NAMALWA (cell line): ENCODE measurements around the gene ISG20L2.
A peak's percentile ranks its signal among the peaks of the same experiment; 100 is the strongest.

Source experiments
- DNase-seq: peaks from one replicate; pipeline ENCODE4 v3.0.0-alpha.2; 2015; ENCODE audit warnings: low spot score

The ISG20L2 gene

DNA sequence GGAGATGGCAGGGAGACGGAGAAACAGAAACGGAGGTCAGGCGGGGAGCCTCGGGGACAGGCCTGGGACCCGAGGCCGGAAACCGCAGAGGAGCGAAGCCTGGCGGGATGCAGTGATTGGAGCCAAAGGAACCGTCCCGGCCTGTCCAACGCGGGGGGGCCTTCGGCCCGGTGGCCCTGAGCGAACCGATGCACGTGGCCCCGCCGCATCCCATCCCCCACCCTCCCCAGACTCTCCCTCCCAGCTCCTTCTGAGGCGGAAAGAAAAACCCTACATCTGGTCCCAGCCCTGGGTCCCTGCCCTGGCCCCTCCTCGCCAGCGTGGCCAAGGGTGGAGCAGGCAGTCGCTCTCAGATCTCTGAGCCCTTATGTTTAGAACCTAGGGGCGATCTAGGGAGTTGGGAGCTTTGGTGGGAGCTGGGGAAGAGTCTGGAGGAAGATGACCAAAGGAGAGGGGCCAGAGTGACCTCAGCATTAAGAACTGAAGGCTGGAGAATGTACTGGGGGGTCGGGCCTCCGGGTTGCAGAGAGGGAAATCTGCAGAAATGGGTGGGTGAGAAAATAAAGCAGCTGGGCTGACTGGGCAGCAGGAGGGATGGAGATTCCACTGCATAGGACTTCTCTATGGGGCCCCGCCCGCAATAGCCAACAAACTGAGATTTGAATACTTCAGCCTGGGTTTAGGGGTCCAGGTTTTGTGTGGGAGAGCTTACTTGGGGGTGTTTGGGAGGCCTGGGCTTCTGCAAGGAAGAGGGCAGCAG lies 21.7 kb downstream of the ISG20L2 start:
- DNase-seq = no peak

DNA sequence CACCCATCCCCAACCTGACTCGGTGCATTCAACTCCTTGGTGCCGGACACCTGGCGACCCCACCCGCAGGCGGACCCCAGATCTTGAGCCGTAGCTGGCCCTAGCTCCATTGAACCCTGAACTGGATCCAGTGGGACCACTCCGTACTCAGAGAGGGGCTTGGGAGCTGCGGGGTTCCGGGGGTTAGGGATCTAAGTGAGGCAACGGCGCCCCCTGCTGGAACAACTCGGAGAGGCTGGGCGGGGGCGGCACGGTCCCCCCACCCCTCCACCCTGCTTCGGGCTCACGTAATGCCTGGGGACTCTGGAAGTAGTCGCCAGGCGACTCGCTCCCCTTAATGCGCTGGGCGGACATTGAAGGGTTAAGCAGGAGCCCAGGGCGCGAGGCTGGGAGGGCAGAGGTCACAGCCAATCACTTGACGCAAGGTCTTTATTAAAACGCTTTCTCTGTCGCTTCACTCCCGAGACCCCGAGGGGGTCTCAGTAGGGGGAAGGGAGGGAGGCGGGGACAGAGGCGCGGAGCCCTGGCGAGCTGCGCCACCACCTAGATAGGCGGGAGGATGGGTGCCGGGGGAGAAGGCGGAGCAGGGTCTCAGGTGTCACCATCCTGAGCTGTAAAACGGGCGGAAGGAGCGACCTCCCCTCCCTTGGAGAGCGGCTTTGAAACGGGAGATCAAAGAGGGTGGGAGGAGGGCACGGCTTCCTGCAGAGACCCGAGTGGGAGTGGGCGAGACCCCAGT lies 22.5 kb downstream of the ISG20L2 start:
- peak; percentile 66 for DNase-seq

DNA sequence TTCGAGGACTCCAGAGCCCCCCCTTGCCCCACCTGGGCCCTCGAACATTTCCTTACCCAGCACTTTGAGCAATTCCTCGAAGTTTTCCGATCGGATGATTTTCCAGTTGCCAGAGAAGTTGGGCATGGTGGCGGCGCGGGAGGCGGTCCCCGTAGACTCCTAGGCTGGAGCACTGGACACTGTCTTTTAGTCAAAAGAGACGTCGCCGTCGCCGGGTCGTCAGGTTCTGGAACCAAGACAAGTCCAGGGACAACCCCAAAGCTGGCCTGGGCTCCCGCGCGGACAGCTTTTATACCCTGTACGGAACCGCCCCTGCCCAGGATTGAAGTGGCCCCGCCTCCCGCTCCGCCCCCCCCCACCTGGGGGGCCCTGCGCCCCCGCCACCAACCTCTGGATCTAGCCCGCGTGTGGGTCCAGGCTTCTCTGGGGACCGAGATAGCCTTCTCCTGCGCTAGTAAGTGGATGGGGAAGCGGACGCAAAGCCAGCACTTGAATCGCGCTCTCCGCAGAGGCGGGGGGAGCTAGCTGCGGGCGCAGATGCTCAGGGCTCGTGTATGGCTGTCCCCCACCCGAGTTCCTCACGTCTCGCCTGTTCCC lies 23.1 kb downstream of the ISG20L2 start, which contains the start of gene CRABP2:
Gene CRABP2, minus strand, starts transcription at position 263 of the 597 bp plus-strand sequence. Its CDS starts 137 bp downstream, at position 126.
- no peak for DNase-seq

DNA sequence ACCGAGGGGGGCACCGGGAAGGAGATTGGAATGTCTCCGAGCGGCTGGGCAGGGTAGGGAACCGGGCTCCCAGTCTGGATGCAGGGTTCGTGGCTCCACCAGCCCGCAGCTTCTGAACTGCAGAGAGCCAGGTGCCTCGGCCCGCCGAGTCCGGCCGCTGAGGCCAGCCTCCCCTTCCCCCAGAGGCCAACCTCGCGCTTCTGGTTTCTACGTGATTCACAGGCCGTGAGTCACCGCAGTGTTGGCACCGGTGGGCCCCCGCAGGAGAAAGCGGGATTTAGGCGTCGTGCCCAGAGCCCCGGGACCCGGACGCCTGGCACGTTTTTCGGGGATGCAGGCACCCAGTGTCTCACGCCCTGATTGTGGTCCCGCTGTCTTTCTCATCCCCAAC lies 23.6 kb downstream of the ISG20L2 start:
- DNase-seq = no peak

DNA sequence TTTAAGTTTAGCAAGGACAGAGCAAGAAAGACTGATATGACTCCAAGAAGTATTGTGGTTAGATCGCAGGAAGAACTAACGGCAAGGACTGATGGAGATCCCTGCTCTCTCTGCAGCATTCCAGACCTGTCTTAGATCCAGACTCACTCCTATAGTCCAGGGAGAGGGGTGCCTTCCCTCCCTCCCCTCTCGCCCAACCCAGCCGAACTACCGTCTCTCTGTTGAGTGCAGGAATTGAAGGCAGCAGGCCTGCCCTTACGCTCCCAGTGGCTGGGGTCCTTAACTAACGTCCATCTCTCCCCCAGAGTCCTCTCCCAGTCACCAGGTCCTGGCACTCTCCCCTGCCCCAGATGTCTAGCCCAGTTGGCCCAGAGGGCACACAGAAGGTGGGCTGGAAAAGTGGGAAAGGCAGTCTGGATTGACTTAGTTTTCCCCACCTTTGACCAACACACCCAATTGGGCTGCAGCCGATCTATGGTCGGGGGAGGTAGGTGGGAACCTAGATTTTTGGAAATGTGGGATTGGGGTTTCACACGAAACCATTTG lies 24.3 kb downstream of the ISG20L2 start:
- no peak for DNase-seq

DNA sequence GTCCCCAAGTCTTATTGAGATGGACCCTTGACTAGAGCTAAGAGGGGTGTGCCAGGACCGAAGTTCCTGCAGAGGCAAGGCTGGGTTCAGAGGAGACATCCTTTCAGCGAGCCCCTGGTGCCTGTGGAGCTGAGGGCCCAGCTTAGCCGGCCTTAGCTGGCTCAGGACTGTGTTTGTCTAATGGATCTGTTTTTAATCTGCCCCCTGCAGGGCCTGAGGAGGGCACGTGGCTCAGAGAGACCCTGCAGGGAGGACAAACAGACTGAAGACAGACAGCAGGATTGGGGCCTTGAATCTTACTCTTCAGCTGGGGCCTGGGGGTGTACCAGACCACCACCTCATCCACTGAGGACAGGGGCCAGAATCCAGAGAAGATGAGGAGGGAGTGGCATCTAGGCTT lies 24.8 kb downstream of the ISG20L2 start:
- DNase-seq = peak; percentile 46

DNA sequence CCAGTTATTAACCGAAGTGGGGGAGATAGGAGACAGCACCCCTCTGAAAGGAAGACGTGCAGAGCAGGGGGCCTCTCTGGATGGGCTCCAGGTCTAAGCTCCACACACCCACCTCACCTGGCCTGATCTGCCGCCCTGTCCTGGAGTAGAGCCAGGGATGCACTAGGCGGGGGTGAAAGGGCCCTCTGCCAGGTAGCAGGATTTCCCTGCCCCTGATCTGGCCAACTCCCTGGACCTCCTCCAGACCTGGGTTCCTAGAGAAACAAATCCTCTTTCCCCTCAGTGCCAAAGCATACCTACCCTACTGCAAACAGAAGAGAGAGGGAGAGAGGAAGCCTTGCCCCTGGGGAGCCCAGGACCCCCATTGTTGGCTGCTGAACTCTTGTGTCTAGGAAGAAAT lies 25.2 kb downstream of the ISG20L2 start:
- DNase-seq = no peak

DNA sequence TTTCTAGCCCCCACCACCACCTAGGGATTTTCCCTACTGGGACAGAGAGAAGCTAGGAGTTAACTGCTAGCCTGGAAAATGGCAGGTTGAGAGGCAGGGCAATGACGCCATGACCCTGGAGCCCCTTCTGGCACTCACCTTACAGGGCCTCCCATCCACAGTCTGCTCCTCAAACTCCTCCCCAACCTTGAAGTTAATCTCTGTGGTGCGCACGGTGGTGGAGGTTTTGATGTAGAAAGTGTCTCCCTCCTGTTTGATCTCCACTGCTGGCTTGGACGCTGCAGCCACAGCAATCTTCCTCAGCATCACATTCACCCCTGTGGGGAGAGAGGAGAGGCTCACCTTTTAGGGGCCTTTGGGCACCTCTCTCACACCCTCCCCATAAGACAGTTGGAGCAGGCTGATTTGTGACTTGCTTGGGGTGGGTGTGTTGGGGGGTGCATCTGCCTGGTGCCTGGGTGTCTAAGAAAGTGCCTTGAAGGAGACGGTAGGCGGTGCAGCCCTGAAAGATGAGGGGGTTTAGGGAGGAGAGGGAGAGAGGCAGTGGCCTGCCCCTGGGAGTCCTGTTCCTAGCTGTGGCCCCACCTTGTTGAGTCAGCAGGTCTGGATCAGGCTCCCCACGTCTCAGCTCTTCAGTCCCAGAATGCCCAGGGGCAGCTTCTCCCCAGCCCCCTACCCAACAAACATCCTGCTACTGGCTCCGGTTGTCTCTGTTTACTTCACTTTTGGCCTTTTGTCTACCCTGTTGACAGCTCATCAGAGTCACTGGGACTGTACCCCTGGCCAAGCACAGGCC lies 27.6 kb downstream of the ISG20L2 start:
- no peak for DNase-seq

DNA sequence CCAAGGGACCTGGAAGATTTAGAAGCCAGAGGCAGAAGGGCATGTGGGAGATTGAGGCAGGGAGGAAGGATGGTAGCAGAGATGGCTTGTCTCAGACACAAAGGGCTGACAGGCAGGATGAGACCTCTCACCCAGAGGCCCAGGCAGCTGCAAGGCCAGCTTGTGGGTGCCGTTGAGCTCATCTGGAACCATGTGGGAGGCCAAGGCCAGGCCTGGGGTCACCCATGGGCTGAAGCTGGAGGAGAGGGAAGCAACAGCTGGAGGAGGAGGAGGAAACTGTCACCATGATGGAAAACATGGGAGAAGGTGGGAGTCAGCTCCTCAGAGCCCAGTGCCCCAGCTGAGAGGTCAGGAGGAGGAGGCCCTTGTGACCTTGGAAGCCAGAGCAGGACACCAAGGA lies 29.6 kb downstream of the ISG20L2 start:
- DNase-seq = no peak

DNA sequence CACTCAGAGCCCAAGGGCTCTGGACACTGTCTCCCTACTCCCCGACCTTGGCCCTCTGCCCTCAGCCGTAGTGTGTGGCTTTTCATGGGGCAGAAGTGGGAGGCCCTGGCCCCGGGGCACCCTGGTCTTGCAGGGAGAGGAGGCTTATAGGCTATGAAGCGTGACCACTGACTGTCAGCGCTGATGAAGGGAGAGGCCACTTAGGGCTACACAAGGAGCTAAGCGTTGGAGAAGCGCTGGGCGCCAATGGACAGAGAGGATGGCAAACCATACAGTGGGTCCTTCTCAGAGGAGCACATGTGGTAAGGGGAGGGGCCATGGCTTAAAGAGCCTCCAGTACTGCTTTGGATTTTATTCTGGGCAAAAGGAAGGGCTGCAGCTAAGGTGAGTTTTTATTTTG lies 31.1 kb downstream of the ISG20L2 start:
- no peak for DNase-seq

DNA sequence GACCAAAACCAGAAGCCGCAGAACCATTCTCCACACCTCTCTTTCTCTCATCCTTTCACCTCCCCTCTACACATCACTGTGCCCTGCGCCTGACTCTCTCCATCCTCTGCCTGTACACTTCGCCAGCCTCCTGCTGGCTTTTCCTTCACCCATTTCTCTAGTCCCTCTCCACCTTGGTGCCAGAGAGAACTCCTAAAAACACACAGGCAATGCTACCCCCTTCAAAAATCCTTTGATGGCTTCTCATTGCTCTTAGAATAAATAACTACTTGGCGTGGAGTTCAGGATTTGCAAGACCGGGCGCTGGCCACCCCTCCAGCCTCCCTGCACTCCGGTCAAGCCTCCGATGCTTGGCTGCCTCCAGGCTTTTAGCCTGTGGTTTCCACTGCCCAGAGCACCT lies 31.8 kb downstream of the ISG20L2 start:
- no peak for DNase-seq

DNA sequence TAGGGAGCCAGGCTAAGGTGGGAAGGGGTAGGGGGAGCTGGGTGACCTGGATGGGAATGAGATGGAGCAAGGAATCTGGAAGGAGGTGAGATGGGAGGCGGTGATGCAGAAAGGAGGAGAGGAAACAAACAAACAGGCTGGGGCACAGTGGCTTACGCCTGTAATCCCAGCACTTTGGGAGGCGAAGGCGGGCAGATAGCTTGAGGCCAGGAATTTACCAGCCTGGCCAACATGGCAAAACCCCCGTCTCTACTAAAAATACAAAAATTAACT lies 33.9 kb downstream of the ISG20L2 start:
- DNase-seq = no peak

DNA sequence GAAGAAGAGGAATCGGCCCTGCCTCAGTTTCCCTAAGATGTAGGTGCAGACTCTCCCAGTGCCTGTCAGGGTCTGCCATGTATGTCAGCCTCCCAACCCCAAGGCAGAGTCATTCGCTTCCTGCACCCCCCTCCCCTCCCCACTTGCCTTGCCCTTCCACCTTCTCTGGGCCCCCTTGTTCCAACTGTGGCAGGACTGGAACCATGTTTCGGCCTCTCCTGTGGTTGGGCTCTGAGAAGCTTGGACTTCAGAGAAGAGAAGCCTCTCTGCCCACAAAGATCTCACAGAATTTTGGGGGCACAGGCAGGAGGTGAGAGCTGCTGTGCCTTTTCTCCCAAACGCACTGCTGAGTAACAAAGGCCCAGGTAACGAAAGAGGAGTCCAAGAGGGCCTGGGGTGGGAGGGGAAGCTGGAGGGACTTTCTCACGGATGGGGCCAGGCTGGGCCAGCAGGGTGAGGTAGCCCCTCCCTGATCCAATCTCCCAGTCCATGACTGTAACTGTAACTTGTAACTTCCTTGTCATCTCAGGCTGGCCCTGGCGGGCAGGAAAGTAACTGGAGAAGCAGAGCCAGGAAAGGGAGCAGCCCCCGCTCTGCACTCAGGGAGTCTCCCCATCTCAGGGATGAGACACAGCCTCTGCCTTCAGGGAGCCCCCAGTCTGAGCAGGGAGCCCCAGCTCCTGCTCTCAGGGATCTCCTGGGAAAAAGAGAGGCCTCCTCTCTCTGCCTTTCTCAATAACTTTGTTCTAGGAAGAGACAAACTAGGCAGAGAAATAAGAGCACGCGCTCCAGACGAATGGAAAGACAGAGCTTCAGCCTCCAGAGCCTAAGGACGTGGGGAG lies 34.5 kb downstream of the ISG20L2 start:
- no peak for DNase-seq

DNA sequence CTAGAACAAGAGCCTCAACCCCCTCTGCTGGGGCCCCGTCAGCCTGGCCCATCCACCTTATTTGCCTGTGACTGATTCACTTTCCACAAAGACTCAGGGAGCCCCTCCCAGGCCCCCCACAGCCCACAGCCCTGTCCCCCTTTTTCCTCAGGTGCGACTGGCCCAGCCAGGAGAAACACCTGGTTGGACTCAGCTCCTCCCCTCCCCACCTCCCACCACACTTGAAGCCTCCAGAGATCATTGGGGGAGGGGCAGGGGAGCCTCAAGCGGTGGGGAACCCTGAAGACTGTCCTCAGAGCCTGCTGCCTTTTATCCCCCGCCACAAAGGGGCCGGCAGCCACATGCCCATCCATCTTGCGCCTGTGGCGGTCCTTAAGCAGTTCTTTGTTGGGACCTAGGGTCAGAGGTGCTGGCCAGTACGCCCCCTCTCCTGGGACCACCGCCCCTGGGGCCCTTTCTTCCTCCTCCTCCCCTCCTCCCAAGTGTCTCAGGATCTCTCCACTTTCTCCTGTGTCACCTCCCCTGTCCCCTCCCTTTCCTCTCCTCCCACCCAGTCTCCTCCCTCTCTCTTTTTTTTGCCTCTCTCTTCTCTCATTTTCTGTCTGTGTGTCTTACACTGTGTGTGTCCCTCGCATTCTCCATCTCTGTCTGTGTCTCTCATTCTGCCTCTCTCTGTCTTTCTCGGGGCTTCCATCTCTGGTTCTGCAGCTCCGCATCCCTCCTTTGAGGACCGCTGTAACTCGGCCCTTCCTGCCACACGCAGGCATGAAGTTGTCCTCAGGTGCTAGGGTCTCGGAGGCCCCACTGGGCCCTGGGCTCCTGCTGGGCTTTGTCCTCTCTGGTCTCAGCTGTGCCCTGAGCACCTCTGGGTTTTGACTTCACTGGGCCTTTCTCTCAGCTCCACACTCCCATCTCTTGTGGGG lies 35.4 kb downstream of the ISG20L2 start:
- DNase-seq = no peak

DNA sequence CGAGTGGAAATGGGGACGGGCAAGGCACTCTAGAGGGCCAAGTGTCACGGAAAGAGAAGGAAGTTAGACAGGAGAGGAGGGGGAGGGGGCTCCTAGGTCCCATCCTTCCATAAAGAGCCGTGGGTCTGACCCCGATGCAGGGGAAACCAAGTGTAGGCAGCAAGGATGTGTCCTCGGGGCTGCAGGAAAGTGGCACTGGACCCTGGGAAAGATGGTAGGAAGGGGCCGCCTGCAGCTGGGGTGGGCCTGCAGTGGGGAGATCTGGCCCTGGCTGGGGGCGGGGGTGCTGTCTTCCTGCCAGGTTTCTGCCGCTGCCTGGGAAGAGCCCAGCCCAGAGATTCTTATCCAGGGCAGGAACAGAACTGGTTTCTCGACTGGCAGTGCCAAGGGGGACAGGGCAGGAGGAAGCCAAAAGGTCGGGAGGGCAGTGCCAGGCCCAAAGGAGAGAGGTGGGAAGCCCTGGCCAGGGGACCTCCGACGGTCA lies 36.1 kb downstream of the ISG20L2 start:
- no peak for DNase-seq

DNA sequence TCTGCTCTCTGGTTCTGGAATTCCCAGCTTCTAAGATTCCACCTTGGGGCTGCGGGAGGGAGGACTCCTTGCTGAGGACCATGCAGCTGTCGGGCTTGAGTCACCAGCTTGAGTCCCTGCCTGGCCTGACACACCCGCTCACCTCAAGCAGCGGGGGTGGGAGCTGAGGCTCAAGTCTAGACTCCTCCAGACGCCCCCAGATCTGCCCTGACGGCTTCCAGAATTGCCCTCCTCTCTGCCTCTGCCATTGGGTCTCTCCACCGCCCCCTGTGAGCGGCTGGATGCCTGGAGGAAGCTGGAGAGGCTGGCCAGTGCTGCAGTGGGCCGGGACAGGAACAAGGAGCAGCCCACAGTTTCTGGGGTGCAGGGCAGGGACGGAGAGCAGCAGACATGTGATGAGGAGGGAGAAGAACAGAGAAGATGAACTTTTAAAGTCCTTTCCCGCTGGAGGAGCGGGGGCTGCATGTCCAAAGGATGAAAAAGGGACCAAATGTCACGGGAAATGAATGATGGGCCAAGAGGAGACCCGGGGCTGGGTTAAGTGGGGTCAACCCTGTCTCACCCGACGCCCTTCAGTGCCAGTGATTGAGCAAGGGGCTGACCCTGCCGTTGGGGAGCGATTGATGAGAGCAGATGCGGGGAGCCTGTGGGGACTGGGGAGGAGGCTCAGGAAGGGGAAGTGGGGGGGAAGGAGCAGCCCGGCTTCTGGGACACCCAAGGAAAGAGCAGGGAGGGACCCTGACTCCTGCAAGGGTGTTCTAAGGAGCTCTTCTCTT lies 36.7 kb downstream of the ISG20L2 start:
- no peak for DNase-seq

DNA sequence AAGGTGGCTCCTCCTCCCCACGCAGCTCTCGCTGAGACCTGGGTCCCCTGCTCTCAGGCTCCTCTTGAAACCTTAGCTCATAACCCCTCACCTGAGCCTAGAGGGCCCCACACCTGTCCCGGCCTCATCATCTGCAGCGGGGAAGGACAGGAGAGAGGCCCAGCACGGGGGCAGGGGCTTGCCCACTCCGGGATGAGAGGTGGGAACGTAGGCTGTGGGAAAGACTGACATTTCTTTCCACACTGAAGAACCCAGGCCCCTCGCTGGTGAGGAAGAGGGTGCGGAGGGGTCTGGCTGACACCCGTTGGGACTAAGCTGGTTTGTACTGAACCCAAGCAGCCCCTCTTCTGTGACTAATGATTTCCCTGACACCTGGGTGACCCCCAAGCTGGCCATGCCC lies 37.4 kb downstream of the ISG20L2 start:
- DNase-seq = no peak

DNA sequence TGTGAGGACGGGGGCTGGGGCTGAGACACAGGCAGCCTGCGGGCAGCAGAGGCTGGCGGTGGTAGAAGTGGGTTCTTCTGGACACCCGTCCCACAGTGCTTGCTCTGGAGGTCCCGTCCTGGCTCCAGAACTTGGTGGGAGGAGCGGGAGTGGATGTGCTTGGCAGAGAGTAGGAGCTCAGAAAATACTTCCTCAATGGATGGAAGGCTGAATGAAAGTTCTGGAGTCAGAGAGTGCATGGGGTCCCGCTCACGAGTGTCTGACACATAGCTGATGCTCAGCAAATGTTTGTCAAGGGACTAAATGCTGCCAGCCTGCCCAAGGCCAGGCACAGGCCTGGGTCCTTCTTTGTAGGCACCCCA lies 37.9 kb downstream of the ISG20L2 start:
- no peak for DNase-seq

DNA sequence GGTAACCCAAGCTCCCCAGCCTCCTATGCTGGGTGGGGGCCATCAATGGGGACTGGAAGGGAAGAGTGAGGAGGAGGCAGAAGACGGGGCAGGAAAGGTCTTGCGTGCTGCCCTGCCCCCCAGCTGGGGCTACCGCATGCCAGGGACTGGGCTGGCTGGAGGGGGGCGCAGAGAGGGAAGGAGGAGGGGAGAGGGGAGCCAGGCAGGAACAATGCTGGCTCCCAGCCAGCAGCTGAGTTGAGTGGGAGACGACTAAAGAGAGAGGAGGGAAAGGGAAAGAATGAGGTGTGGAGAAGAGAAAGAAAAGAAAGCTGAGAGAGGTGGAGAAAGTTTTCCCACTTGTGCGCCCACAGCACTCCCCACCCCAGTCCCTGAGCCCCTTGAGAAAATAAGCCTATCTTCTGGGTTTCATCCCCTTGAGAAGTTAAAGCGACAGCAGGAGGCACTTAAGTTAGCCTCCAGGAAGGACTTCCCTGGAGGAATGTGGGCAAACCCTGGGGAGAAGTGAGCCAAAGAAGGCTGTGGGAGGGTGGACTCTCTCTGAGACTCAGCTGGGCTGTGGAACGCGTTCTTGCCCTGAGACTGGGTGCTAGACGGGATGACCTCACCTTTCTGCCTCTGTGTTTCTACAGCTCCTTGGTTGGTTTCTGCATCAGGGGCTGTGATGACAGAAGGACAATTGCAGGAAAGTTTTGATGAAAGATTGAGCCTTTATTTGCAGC lies 38.5 kb downstream of the ISG20L2 start:
- no peak for DNase-seq
